OCI-LY1 (cell line): ENCODE data around the gene GOT2.

Experiments used
- H2AFZ ChIP-seq: fragments of 200-600 bp; sonication (generic), shearing (Covaris generic); 2 replicates; pipeline ENCODE4 v1.6.0; 2014; ENCODE audit warnings: antibody characterized with exemption, mild to moderate bottlenecking, low read length
- H3F3A ChIP-seq: fragments of 200-600 bp; sonication (generic), shearing (Covaris generic); 2 replicates; pipeline ENCODE4 v1.6.0; 2014; ENCODE audit warnings: mild to moderate bottlenecking, antibody characterized with exemption, low read length, moderate library complexity; ENCODE audit not compliant: insufficient read depth
- H3K27ac ChIP-seq: fragments of 200-600 bp; sonication (generic); 2 replicates; pipeline ENCODE4 v1.5.1; 2014; ENCODE audit warnings: low read length, mixed run types, mild to moderate bottlenecking, low read depth; ENCODE audit not compliant: poor library complexity, severe bottlenecking
- H3K27me3 ChIP-seq: fragments of 200-600 bp; sonication (generic); 2 replicates; pipeline ENCODE4 v1.6.0; 2014; ENCODE audit warnings: antibody characterized with exemption, mild to moderate bottlenecking, low read length, moderate library complexity; ENCODE audit not compliant: insufficient read depth
- H3K36me3 ChIP-seq: fragments of 200-600 bp; sonication (generic); 2 replicates; pipeline ENCODE4 v1.6.1; 2014; ENCODE audit warnings: mild to moderate bottlenecking, antibody characterized with exemption, low read length, moderate library complexity, mixed read lengths; ENCODE audit not compliant: insufficient read depth
- H3K4me1 ChIP-seq: fragments of 200-600 bp; sonication (generic); 2 replicates; pipeline ENCODE4 v1.5.1; 2014; ENCODE audit warnings: mild to moderate bottlenecking, low read length, moderate library complexity; ENCODE audit not compliant: insufficient read depth, severe bottlenecking
- H3K4me2 ChIP-seq: fragments of 200-600 bp; sonication (generic), shearing (Covaris generic); 2 replicates; pipeline ENCODE4 v1.6.1; 2014; ENCODE audit warnings: low read length
- H3K4me3 ChIP-seq: fragments of 200-600 bp; sonication (generic); 2 replicates; pipeline ENCODE4 v1.5.1; 2014; ENCODE audit warnings: low read length, low read depth, mild to moderate bottlenecking, mixed read lengths; ENCODE audit not compliant: poor library complexity, severe bottlenecking
- H3K79me2 ChIP-seq: fragments of 200-600 bp; shearing (Covaris generic); 2 replicates; pipeline ENCODE4 v1.6.1; 2016; ENCODE audit warnings: mixed run types, low read length, mixed read lengths; ENCODE audit not compliant: insufficient read depth
- H3K9ac ChIP-seq: fragments of 200-600 bp; sonication (generic), shearing (Covaris generic); 2 replicates; pipeline ENCODE4 v1.6.1; 2014; ENCODE audit warnings: mild to moderate bottlenecking, low read length, mixed read lengths
- H3K9me2 ChIP-seq: fragments of 200-600 bp; sonication (generic), shearing (Covaris generic); 2 replicates; pipeline ENCODE4 v1.6.1; 2014; ENCODE audit warnings: low read depth, mild to moderate bottlenecking, low read length, mixed read lengths
- H3K9me3 ChIP-seq: fragments of 200-600 bp; shearing (Covaris generic); 2 replicates; pipeline ENCODE4 v1.6.1; 2014; ENCODE audit warnings: low read length, mixed read lengths
- H4K20me1 ChIP-seq: fragments of 200-600 bp; sonication (generic), shearing (Covaris generic); 2 replicates; pipeline ENCODE4 v1.6.0; 2016; ENCODE audit warnings: mild to moderate bottlenecking, low read length; ENCODE audit not compliant: insufficient read depth
- EZH2 ChIP-seq: fragments of 200-600 bp; sonication (generic), shearing (Covaris generic); IDR thresholded peaks from 2 replicates; pipeline ENCODE4 v1.8.0; 2017; ENCODE audit warnings: borderline replicate concordance, mixed run types, mild to moderate bottlenecking, antibody characterized with exemption, low read length, moderate library complexity, mixed read lengths
- TF ChIP-seq, protein P1 (sequence below): fragments of 200-600 bp; sonication (generic), shearing (Covaris generic); IDR thresholded peaks from 2 replicates; pipeline ENCODE4 v1.5.1; 2017; ENCODE audit warnings: mild to moderate bottlenecking, antibody characterized with exemption, low read length, moderate library complexity, mixed read lengths

The GOT2 gene

DNA sequence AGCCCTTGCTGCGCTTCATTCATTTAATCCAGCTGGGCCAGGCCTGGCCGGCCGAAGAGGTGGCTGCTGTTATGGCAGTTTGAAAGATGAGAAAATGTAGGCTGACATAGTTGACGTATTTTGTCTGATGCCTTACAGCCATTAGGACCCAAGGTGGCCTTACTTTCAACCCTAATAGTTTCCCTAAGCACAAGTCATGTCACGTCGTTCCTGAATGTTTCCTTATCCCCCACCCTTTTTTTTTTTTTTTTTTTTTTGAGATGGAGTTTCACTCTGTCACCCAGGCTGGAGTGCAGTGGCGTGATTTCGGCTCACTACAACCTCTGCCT is 307 bp upstream of the GOT2 start:
- no peaks in the 10 kb centered on the region; the same call in 1 of the 2 replicates for H3K36me3 ChIP-seq
- H2AFZ ChIP-seq: no peak overlapping the region
- no peaks in the 10 kb centered on the region for H4K20me1 ChIP-seq
- H3K4me2 ChIP-seq: peak overlapping the region; percentile 44
- H3K4me3 ChIP-seq: peak overlapping the region; percentile 86
- H3K9me3 ChIP-seq: no peaks in the 10 kb centered on the region
- no peaks in the 10 kb centered on the region for H3F3A ChIP-seq
- H3K27ac ChIP-seq: no peak overlapping the region
- peaks cover 45% of the 10 kb centered on the region for H3K4me1 ChIP-seq
- peaks cover 34% of the 10 kb centered on the region for H3K79me2 ChIP-seq
- H3K9me2 ChIP-seq: no peaks in the 10 kb centered on the region
- TF ChIP-seq EZH2: no peak
- H3K27me3 ChIP-seq: no peaks in the 10 kb centered on the region
- H3K9ac ChIP-seq: peak overlapping the region; percentile 86; the same call in 1 of the 2 replicates

DNA sequence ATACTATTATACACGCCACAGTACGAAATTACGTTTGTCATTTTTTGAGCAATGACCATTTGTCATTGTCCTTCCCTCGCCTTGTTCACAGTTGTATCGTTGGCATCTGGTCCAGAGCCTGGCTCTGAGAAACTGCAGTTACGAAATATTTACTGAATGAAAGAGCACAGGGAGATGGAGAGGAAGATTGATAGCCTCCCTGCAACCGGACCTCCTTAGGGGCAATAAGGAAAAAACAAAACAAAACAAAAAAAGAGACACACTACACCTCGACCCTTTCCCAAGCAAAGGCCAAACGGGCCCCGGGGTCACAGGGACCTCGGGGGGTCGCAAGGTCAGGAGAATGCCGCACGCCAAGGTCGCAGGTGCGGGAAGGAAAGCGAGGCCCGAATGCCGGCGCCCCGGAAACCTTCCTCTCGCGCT is 857 bp downstream of the GOT2 start:
- no peaks in the 10 kb centered on the region for H4K20me1 ChIP-seq
- H3K4me2 ChIP-seq: peak overlapping the region; percentile 77
- H3F3A ChIP-seq: no peaks in the 10 kb centered on the region
- no peaks in the 10 kb centered on the region for H3K9me2 ChIP-seq
- no peaks in the 10 kb centered on the region for H3K27me3 ChIP-seq
- no peaks in the 10 kb centered on the region for H3K9me3 ChIP-seq
- peak overlapping the region; percentile 86 for H3K4me3 ChIP-seq
- no peak overlapping the region for H2AFZ ChIP-seq
- H3K9ac ChIP-seq: peak overlapping the region; percentile 86
- no peaks in the 10 kb centered on the region; the same call in 1 of the 2 replicates for H3K36me3 ChIP-seq
- peaks cover 34% of the 10 kb centered on the region for H3K79me2 ChIP-seq
- TF ChIP-seq, protein P1, sequence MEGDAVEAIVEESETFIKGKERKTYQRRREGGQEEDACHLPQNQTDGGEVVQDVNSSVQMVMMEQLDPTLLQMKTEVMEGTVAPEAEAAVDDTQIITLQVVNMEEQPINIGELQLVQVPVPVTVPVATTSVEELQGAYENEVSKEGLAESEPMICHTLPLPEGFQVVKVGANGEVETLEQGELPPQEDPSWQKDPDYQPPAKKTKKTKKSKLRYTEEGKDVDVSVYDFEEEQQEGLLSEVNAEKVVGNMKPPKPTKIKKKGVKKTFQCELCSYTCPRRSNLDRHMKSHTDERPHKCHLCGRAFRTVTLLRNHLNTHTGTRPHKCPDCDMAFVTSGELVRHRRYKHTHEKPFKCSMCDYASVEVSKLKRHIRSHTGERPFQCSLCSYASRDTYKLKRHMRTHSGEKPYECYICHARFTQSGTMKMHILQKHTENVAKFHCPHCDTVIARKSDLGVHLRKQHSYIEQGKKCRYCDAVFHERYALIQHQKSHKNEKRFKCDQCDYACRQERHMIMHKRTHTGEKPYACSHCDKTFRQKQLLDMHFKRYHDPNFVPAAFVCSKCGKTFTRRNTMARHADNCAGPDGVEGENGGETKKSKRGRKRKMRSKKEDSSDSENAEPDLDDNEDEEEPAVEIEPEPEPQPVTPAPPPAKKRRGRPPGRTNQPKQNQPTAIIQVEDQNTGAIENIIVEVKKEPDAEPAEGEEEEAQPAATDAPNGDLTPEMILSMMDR: no peak
- no peak for TF ChIP-seq EZH2
- peak overlapping the region; percentile 6 for H3K27ac ChIP-seq
- peaks cover 57% of the 10 kb centered on the region for H3K4me1 ChIP-seq

DNA sequence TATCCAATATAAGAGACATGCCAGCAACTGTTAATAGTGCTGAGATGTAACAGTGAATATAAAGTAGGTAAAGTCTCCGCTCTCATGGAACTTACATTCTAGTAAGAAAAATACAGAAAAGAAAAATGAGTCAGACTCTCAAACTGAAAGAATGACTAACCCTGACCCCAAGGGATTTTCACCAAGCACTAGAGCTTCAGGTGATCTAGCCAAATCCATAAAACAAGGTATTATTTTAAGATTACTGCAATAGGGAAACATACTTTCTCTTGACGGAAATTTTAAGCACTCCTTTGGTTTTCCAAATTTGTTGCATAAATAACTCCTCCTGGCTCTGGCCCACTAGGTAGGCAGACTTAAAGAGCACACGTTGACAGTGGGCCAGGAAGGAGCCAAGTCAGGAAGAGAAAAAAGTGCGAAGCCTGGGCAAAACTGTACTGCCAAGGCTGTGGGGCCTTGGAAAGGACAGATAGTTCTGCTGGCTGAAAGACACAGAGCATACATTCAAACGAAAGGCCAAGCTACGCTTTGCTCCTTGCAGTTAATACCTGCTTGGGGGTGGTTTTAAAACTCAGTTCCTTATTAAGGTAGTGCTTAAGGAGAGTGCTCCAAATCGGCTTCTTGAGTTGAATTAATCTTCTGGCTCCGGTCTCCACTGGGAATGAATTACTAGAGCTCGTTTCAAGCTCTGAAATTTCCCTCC is 1.4 kb downstream of the GOT2 start:
- Histone ChIP-seq H2AFZ (no peak overlapping the region), H3K9ac (peak overlapping the region; percentile 86), H3K27me3 (no peaks in the 10 kb centered on the region), H3K4me1 (peaks cover 61% of the 10 kb centered on the region), H3K27ac (peak overlapping the region; percentile 6), H3K4me3 (peak overlapping the region; percentile 86), H3K9me2 (no peaks in the 10 kb centered on the region), H3K36me3 (no peaks in the 10 kb centered on the region; the same call in 1 of the 2 replicates), H4K20me1 (no peaks in the 10 kb centered on the region), H3F3A (no peaks in the 10 kb centered on the region), H3K79me2 (peaks cover 34% of the 10 kb centered on the region), H3K9me3 (no peaks in the 10 kb centered on the region), H3K4me2 (peak overlapping the region; percentile 77)
- TF ChIP-seq EZH2: no peak
- TF ChIP-seq, protein P1: no peak
